Erythroblast (primary cell): ENCODE results near the gene DCAF4.

Source experiments
- GATA1 ChIP-seq: IDR thresholded peaks from 2 replicates; pipeline ENCODE4 v1.6.1; 2011; ENCODE audit warnings: low read depth, mild to moderate bottlenecking, control low read depth, low read length, moderate library complexity
- POLR2A ChIP-seq: IDR thresholded peaks from 2 replicates; pipeline ENCODE4 v1.6.1; 2011; ENCODE audit warnings: mild to moderate bottlenecking, low read length

DNA sequence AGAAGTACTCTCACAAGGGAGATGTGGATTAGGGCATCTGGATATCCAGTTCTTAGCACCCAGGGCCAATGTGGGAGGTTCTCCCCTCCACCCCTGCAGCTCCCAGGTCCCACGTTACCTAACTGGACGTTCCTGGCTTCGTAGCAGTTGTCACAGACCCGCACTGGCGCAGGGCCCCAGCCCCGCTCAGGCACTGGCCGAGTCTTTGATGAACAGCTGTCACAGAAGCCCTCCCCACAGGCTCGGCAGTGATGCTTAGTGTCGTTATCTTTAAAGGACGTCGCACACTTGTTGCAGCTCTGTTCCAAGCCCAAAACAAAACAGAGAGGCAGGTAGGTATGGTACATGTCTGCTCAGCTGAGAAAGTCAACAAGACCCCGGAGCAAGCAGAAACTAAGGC, 48.4 kb downstream of the DCAF4 start:
- TF ChIP-seq POLR2A, result no peak
- TF ChIP-seq GATA1, result no peak
